CD4-positive, alpha-beta T cell treated with Interleukin-1 beta for 1 hour (primary cell): ENCODE results near the gene ZC3H10.
"Not testable (repeated sequence)": the region's sequence is repeated elsewhere in the genome, so short reads cannot be mapped to it uniquely, and the experiment has no call there.

Experiments used
- DNase-seq, 2 donors: peaks; one replicate each; pipeline ENCODE4 v3.0.0-alpha.2; 2020 to 2022

The ZC3H10 gene

DNA sequence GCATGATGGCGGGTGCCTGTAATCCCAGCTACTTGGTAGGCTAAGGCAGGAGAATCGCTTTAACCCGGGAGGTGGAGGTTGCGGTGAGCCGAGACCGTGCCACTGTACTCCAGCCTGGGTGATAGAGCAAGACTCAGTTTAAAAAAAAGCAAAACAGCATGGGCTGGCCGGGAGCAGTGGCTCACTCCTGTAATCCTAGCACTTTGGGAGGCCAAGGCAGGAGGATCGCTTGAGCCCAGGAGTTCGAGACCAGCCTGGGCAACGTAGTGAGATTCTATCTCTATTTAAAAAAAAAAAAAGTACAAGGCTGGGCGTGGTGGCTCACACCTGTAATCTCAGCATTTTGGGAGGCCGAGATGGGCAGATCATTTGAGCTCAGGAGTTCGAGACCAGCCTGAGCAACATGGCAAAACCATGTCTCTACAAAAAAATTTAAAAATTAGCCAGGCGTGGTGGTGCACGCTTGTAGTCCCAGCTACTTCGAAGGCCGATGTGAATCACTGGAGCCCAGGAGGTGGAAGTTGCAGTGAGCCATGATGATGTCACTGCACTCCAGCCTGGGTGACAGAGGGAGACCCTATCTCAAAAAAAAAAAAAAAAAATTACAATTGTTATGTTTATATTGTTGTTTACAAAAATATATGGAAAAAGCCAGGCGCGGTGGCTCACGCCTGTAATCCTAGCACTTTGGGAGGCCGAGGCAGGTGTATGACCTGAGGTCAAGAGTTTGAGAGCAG is 38.6 kb downstream of the ZC3H10 start:
- not testable (repeated sequence) for DNase-seq

DNA sequence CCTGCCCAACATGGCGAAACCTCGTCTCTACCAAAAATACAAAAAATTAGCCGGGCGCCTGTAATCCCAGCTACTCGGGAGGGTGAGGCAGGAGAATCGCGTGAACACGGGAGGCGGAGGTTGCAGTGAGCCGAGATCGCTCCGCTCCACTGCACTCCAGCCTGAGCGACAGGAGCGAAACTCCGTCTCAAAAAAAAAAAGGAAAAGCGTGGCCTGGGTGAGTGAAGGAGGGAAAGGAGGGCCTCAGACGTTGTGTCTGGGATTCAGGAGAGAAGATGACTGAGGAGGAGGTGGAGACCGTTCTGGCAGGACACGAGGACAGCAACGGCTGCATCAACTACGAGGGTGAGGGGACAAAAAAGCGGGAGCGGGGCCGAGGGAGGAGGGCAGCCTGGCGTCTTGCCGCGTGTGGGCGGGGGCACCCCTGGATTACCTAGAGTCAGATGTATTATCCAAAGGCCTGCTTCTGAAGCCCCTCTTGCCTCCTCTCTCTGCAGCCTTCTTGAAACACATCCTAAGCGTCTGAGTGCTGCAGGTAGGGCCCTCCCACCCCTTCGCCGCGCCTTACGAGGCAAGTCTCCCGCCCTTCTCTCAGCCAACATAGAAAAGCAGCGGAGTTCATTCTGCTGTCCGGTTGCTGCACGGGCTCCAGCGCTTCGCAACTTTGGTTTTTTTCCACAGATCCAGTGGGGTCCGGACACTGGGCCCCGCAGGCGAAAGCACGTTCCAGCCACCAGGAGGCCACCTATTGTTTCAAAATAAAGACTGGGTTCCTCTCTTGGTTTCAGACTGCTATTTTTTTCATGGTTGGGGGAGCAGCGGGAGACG is 39.3 kb downstream of the ZC3H10 start:
- DNase-seq: peak; percentile 69 to 74

- DNase-seq: peak; percentile 94
Observed at GRCh38 chr12:56158029-56158925, 40.2 kb downstream of the ZC3H10 start, which contains the start of gene MYL6. TSS of gene MYL6 (plus strand) at chr12:56158359. CDS start at chr12:56158402, 43 bp downstream.

- DNase-seq: peak; percentile 33 to 38
Observed at GRCh38 chr12:56158926-56159461, 40.9 kb downstream of the ZC3H10 start.

- DNase-seq: peak in 1 of 2 donors; percentile 29
Observed at GRCh38 chr12:56159482-56160192, 41.6 kb downstream of the ZC3H10 start.

DNA sequence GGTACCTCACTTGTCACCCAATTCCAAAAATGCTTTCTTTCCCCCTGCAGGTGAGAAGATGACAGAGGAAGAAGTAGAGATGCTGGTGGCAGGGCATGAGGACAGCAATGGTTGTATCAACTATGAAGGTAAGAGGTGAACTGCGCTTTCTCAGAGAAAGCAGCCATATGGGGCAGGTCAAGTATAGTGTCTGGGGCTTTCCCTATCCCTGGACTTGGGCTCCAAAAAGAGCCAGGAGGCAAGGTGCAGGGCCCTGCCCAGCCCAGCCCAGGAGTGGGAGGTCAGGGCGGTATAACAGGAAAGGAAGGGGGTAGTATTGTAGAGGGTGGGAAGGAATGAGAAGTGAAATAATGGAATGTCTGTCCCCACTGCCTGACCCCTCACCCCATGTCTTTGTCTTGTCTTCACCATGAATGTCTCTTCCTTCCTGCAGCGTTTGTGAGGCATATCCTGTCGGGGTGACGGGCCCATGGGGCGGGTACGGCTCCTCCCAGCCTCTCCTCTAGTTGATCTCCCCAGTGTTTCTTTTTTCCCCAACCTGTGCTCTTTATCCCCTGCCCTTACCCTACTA is 42.2 kb downstream of the ZC3H10 start:
- peak; percentile 62 to 76 for DNase-seq

GRCh38 chr12:56160894-56161689 is 43.0 kb downstream of the ZC3H10 start:
- DNase-seq: no peak

- no peak for DNase-seq
Observed at GRCh38 chr12:56161690-56162351, 43.8 kb downstream of the ZC3H10 start.

DNA sequence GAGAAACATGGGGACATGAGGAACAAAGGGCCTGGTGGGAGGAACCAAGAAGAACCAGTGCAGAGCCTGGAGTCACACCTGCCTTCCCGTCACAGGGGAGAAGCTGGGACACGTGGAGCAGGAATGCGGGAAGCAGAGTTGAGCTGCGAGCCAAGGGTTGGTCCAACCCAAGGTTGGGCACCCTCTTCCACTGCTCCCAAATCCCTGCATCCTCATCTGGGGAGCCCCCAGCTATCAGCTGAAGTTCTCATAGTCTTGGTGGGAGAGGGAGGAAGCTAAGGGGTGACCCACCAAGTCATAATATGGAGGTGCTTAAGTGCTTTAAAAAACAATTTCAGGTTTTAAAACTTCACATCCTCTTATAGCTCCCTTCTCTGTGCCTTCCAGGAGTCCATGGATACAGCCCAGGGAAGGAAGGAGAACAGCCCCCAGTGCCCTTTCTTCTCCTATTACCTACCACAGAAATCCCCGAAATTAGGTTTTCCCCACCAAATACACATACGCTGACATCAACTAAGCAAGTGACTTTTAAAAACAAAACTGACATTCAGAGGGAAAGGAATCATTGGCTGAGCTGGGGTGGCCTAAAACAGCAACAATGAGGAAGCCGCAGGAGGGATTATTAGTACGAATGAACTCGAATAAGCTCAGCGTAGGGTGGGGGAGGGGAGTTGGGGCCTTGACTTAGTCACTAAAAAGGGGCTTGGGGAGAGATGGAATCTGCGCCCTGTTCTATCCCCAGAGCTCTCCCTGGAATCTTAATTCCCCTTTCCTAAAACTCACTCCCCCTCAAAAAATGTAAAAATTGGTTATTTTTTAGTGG is 44.6 kb downstream of the ZC3H10 start:
- no peak for DNase-seq

DNA sequence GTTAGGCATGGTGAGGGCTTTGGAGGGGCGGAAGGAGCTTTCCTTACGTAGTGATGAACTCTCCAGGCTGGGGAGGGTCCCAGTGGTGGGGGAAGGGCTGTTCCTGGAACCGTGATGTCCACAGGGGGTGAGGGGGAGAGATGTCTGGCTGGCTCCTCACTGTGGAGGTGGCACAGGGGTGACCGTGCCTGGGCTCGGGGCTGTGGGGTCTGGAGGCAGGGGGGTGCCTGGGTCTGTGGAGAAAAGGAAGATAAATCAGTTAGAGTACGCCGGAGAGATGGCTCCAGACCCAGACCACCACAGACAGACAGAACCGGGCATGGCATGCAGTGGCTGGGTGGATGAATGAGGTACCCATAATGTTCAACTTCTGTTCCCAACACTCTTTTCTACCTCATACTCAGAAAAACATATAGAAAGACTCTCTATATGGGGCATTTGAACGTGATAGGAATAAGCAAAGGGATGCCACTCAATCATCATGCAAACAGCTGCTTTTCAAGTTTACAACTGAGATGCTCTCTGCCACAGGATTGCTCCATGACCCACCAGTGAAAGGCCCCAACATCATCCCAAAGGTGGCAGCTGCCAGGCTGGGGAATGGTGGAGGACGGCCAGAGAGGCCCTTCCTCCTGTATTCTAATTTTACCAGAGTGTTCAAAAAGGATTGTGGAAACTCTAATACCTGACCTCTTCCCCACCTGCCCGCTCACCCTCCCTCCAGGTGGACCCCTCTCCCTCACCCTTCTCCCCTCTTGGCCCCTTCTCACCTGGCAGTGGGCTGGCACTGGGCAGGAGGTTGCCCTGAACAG is 45.7 kb downstream of the ZC3H10 start:
- DNase-seq: no peak

- DNase-seq: no peak
Observed at GRCh38 chr12:56164345-56164729, 46.3 kb downstream of the ZC3H10 start.

- no peak for DNase-seq
Observed at GRCh38 chr12:56165369-56165768, 47.3 kb downstream of the ZC3H10 start.

GRCh38 chr12:56169229-56169759 is 51.2 kb downstream of the ZC3H10 start:
- no peak for DNase-seq

DNA sequence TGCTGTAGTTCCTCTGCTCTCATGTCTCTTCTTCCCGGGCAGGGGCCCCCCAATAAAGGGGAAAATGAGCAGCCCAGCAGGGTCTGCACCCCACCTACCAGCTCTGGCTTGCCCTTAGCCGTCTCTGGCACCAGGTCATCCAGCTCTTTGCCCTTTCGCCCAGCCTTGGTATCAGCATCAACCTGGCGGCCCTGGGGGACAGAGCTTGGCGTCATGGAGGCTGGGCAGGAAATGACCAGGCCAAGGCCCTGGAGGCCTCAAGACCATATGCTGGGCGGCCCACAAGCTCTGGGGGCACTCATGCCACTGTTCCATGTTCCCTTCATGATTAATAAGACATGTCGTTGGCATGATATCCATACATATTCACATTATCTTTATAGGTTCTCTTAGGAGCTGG is 54.8 kb downstream of the ZC3H10 start:
- no peak for DNase-seq
